SIG-M5 (cell line): Measurements from ENCODE around the gene ARHGEF6.
A peak's percentile ranks its signal among the peaks of the same experiment; 100 is the strongest.

ENCODE experiments used
- DNase-seq: peaks from one replicate; lab custom pipeline; 2025; lab: John Stamatoyannopoulos, UW

ARHGEF6 gene

GRCh38 chrX:136691028-136691809, 89.5 kb downstream of the ARHGEF6 start:
- no peak for DNase-seq

- no peak for DNase-seq
Observed at GRCh38 chrX:136689436-136689835, 91.3 kb downstream of the ARHGEF6 start.

- no peak for DNase-seq
Observed at GRCh38 chrX:136687457-136687856, 93.3 kb downstream of the ARHGEF6 start.

GRCh38 chrX:136684120-136684519, 96.6 kb downstream of the ARHGEF6 start:
- no peak for DNase-seq

GRCh38 chrX:136679531-136679930, 101.2 kb downstream of the ARHGEF6 start:
- no peak for DNase-seq

GRCh38 chrX:136674270-136674985, 106.3 kb downstream of the ARHGEF6 start:
- no peak for DNase-seq

- DNase-seq, result no peak
Observed at GRCh38 chrX:136671006-136671610, 109.6 kb downstream of the ARHGEF6 start.

GRCh38 chrX:136667446-136668168, 113.1 kb downstream of the ARHGEF6 start:
- DNase-seq, result no peak

GRCh38 chrX:136666088-136666487, 114.6 kb downstream of the ARHGEF6 start:
- no peak for DNase-seq

GRCh38 chrX:136665258-136665900, 115.4 kb downstream of the ARHGEF6 start:
- peak; percentile 10 for DNase-seq

- DNase-seq, result no peak
Observed at GRCh38 chrX:136662976-136663375, 117.8 kb downstream of the ARHGEF6 start.

- DNase-seq, result no peak
Observed at GRCh38 chrX:136662104-136662503, 118.6 kb downstream of the ARHGEF6 start.

- no peak for DNase-seq
Observed at GRCh38 chrX:136660896-136661295, 119.8 kb downstream of the ARHGEF6 start.

GRCh38 chrX:136659174-136659573, 121.6 kb downstream of the ARHGEF6 start:
- DNase-seq, result no peak

GRCh38 chrX:136658151-136658550, 122.6 kb downstream of the ARHGEF6 start:
- no peak for DNase-seq

GRCh38 chrX:136656361-136656964, 124.3 kb downstream of the ARHGEF6 start:
- DNase-seq, result no peak

GRCh38 chrX:136652822-136653723, 127.7 kb downstream of the ARHGEF6 start:
- DNase-seq, result no peak

- DNase-seq, result no peak
Observed at GRCh38 chrX:136650811-136651210, 129.9 kb downstream of the ARHGEF6 start.

- no peak for DNase-seq
Observed at GRCh38 chrX:136647677-136648360, 132.9 kb downstream of the ARHGEF6 start, which contains the start of gene CD40LG. CD40LG (plus strand) TSS chrX:136648158; CDS start chrX:136648249, 91 bp downstream.
